ENCODE data around the gene TK2. TPM values are rescaled to one million over a fixed set of nuclear protein-coding genes. Genes with fewer than 3 reads are reported as not detected.

The TK2 gene
- total RNA-seq, 2 donors from 2014 or later, result 7.9 to 11.5 TPM

DNA sequence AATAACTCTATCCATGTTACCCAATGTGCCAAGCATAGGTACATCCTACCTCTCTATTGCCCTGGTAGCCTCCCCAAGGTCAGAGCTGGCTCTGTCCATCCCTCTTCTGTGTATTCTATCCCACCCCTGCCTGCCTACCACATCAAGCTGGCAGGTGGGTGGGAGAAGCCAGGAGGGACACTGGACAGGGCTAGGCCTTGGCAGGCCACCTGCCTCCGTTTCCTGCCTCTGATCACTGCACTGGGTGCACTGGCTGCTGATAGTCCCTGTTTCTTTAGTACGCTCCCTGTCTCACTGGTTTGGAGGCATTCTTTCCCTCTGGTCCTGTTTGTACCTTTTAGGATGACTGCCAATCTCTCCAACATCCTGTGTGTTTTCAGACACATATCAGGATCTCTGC, 12.7 kb downstream of the TK2 start:
- no peak overlapping the region for H3K27ac ChIP-seq (ENCODE audit: low read depth, low read length)
- no peak for DNase-seq
- H3K27me3 ChIP-seq (ENCODE audit: control insufficient read depth, insufficient read depth, low read length, poor library complexity, severe bottlenecking), result no peaks in the 10 kb centered on the region
- Mint-ChIP-seq H3K4me3 (no peak overlapping the region), H3K27ac (no peak overlapping the region), H3K4me1 (peaks cover 13% of the 10 kb centered on the region), H3K27me3 (ENCODE audit: insufficient read depth) (no peaks in the 10 kb centered on the region), H3K36me3 (ENCODE audit: low read depth) (peaks cover 10% of the 10 kb centered on the region), H3K9me3 (no peaks in the 10 kb centered on the region)
- no peaks in the 10 kb centered on the region for H3K36me3 ChIP-seq (ENCODE audit: control insufficient read depth, insufficient read depth, low read length)
- TF ChIP-seq, protein P1, sequence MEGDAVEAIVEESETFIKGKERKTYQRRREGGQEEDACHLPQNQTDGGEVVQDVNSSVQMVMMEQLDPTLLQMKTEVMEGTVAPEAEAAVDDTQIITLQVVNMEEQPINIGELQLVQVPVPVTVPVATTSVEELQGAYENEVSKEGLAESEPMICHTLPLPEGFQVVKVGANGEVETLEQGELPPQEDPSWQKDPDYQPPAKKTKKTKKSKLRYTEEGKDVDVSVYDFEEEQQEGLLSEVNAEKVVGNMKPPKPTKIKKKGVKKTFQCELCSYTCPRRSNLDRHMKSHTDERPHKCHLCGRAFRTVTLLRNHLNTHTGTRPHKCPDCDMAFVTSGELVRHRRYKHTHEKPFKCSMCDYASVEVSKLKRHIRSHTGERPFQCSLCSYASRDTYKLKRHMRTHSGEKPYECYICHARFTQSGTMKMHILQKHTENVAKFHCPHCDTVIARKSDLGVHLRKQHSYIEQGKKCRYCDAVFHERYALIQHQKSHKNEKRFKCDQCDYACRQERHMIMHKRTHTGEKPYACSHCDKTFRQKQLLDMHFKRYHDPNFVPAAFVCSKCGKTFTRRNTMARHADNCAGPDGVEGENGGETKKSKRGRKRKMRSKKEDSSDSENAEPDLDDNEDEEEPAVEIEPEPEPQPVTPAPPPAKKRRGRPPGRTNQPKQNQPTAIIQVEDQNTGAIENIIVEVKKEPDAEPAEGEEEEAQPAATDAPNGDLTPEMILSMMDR (conservative IDR thresholded peaks at IDR 0.05), result no peak
- H3K9ac ChIP-seq (ENCODE audit: extremely low read depth, low read length, poor library complexity, severe bottlenecking), result no peak overlapping the region
- WGBS, 2 experiments (ENCODE audit: insufficient coverage in 1 of 2, insufficient read length in 1 of 2), result 90 to 100% methylated on average over 2 of the region's 2 CpGs
- H3K4me1 ChIP-seq (ENCODE audit: control insufficient read depth, insufficient read depth, low read length), result peaks cover 5% of the 10 kb centered on the region
- H3K4me3 ChIP-seq (ENCODE audit: low read length), result no peak overlapping the region
- H3K9me3 ChIP-seq (ENCODE audit: control insufficient read depth, low read length), result no peaks in the 10 kb centered on the region

DNA sequence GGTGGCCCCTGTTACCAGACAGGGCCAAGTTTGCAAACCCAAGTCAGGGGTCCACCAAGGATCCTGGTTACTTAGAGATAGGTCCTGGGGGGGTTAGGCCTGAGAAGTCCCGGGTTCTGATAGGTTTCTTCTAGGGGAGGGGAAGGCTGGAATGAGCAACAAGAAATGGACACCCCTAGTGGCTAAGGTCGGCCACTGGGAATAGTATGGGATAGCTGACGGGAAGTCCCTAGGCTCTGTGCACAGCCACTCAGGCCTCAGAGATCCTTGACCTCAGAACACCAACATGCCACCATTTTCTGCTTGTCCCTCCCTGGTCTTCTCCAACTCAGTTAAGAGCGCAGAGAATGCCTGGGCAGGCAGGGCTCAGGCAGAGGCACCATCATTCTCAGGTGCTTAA, 13.4 kb downstream of the TK2 start:
- Histone ChIP-seq H3K9ac (ENCODE audit: extremely low read depth, low read length, poor library complexity, severe bottlenecking) (no peak overlapping the region), H3K4me1 (ENCODE audit: control insufficient read depth, insufficient read depth, low read length) (no peaks in the 10 kb centered on the region), H3K27me3 (ENCODE audit: control insufficient read depth, insufficient read depth, low read length, poor library complexity, severe bottlenecking) (no peaks in the 10 kb centered on the region), H3K27ac (ENCODE audit: low read depth, low read length) (no peak overlapping the region), H3K4me3 (ENCODE audit: low read length) (no peak overlapping the region), H3K36me3 (ENCODE audit: control insufficient read depth, insufficient read depth, low read length) (no peaks in the 10 kb centered on the region), H3K9me3 (ENCODE audit: control insufficient read depth, low read length) (no peaks in the 10 kb centered on the region)
- Mint-ChIP-seq H3K27me3 (ENCODE audit: insufficient read depth) (no peaks in the 10 kb centered on the region), H3K4me3 (no peak overlapping the region), H3K9me3 (no peaks in the 10 kb centered on the region), H3K27ac (no peak overlapping the region), H3K4me1 (peaks cover 6% of the 10 kb centered on the region), H3K36me3 (ENCODE audit: low read depth) (peaks cover 11% of the 10 kb centered on the region)
- TF ChIP-seq, protein P1 (conservative IDR thresholded peaks at IDR 0.05), result peak; percentile 55
- peak; percentile 55 for DNase-seq
- WGBS, 2 experiments (ENCODE audit: insufficient coverage in 1 of 2, insufficient read length in 1 of 2), result 88% methylated on average over 4 of the region's 4 CpGs; no CpG with 5 or more reads in 1 of the 2 experiments

DNA sequence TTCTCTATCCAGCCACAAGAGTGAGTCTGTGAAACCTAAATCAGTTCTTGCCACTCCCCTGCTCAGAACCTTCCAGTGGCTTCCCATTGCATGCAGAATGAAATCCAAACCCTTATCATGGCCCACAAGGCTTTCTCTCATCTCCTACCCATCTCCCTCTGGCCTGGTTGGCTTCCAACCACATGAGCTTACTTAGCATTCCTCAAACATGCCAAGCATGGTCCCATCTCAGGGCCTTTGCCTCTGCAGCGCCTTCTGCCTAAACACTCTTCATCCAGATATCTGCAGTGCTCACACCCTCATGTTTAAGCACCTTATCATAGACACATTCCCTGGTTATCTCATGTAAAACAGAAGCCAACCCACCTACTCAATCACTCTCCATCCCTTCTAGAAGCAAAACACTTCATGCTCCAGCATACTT, 15.5 kb downstream of the TK2 start:
- Mint-ChIP-seq H3K4me3 (no peak overlapping the region), H3K4me1 (peaks cover 6% of the 10 kb centered on the region), H3K36me3 (ENCODE audit: low read depth) (peaks cover 20% of the 10 kb centered on the region), H3K27me3 (ENCODE audit: insufficient read depth) (no peaks in the 10 kb centered on the region), H3K27ac (peak overlapping the region; percentile 14), H3K9me3 (no peaks in the 10 kb centered on the region)
- no peaks in the 10 kb centered on the region for H3K36me3 ChIP-seq (ENCODE audit: control insufficient read depth, insufficient read depth, low read length)
- TF ChIP-seq, protein P1 (conservative IDR thresholded peaks at IDR 0.05), result no peak
- H3K4me3 ChIP-seq (ENCODE audit: low read length), result no peak overlapping the region
- WGBS, 2 experiments (ENCODE audit: insufficient coverage in 1 of 2, insufficient read length in 1 of 2), result 90 to 100% methylated on average over 1 of the region's 1 CpG
- no peaks in the 10 kb centered on the region for H3K9me3 ChIP-seq (ENCODE audit: control insufficient read depth, low read length)
- no peak overlapping the region for H3K9ac ChIP-seq (ENCODE audit: extremely low read depth, low read length, poor library complexity, severe bottlenecking)
- H3K4me1 ChIP-seq (ENCODE audit: control insufficient read depth, insufficient read depth, low read length), result no peaks in the 10 kb centered on the region
- DNase-seq, result peak; percentile 50
- H3K27me3 ChIP-seq (ENCODE audit: control insufficient read depth, insufficient read depth, low read length, poor library complexity, severe bottlenecking), result no peaks in the 10 kb centered on the region
- no peak overlapping the region for H3K27ac ChIP-seq (ENCODE audit: low read depth, low read length)
